ENCODE data around the gene CCDC180.
"Not testable (repeated sequence)": the region's sequence is repeated elsewhere in the genome, so short reads cannot be mapped to it uniquely, and the experiment has no call there.

The CCDC180 gene

GRCh38 chr9:97311798-97312500, 4.5 kb downstream of the CCDC180 start:
- no peak for DNase-seq (ENCODE audit: low read depth)

- no peak for DNase-seq (ENCODE audit: low read depth)
These were observed 5.1 kb downstream of the CCDC180 start for GRCh38 chr9:97312556-97312955.

- no peak for DNase-seq (ENCODE audit: low read depth)
These were observed 5.8 kb downstream of the CCDC180 start for GRCh38 chr9:97313243-97313642.

- DNase-seq (ENCODE audit: low read depth), result no peak
These were observed 6.3 kb downstream of the CCDC180 start for GRCh38 chr9:97313746-97314145.

GRCh38 chr9:97314503-97314902, 7.0 kb downstream of the CCDC180 start:
- no peak for DNase-seq (ENCODE audit: low read depth)

- DNase-seq (ENCODE audit: low read depth), result peak; percentile 60
These were observed 8.1 kb downstream of the CCDC180 start for GRCh38 chr9:97315550-97315949.

GRCh38 chr9:97316904-97317303, 9.4 kb downstream of the CCDC180 start:
- DNase-seq (ENCODE audit: low read depth), result no peak

GRCh38 chr9:97318433-97318832, 11.0 kb downstream of the CCDC180 start:
- DNase-seq (ENCODE audit: low read depth), result no peak

GRCh38 chr9:97319395-97319794, 11.9 kb downstream of the CCDC180 start:
- DNase-seq (ENCODE audit: low read depth), result no peak

- DNase-seq (ENCODE audit: low read depth), result no peak
These were observed 12.7 kb downstream of the CCDC180 start for GRCh38 chr9:97320080-97320642.

GRCh38 chr9:97321251-97321650, 13.8 kb downstream of the CCDC180 start:
- DNase-seq (ENCODE audit: low read depth), result no peak

GRCh38 chr9:97321691-97322090, 14.2 kb downstream of the CCDC180 start:
- DNase-seq (ENCODE audit: low read depth), result no peak

GRCh38 chr9:97322105-97322504, 14.6 kb downstream of the CCDC180 start:
- no peak for DNase-seq (ENCODE audit: low read depth)

GRCh38 chr9:97324954-97325353, 17.5 kb downstream of the CCDC180 start:
- no peak for DNase-seq (ENCODE audit: low read depth)

- no peak for DNase-seq (ENCODE audit: low read depth)
These were observed 20.1 kb downstream of the CCDC180 start for GRCh38 chr9:97327562-97327961.

- DNase-seq (ENCODE audit: low read depth), result no peak
These were observed 25.5 kb downstream of the CCDC180 start for GRCh38 chr9:97332993-97333392.

GRCh38 chr9:97335622-97336021, 28.2 kb downstream of the CCDC180 start:
- not testable (repeated sequence) for DNase-seq (ENCODE audit: low read depth)

- no peak for DNase-seq (ENCODE audit: low read depth)
These were observed 41.4 kb downstream of the CCDC180 start for GRCh38 chr9:97348871-97349270.

GRCh38 chr9:97349400-97349799, 41.9 kb downstream of the CCDC180 start:
- no peak for DNase-seq (ENCODE audit: low read depth)

GRCh38 chr9:97354637-97355036, 47.2 kb downstream of the CCDC180 start:
- DNase-seq (ENCODE audit: low read depth), result no peak

GRCh38 chr9:97357056-97357455, 49.6 kb downstream of the CCDC180 start:
- no peak for DNase-seq (ENCODE audit: low read depth)
